ENCODE data around the gene C19orf85.

The C19orf85 gene

DNA sequence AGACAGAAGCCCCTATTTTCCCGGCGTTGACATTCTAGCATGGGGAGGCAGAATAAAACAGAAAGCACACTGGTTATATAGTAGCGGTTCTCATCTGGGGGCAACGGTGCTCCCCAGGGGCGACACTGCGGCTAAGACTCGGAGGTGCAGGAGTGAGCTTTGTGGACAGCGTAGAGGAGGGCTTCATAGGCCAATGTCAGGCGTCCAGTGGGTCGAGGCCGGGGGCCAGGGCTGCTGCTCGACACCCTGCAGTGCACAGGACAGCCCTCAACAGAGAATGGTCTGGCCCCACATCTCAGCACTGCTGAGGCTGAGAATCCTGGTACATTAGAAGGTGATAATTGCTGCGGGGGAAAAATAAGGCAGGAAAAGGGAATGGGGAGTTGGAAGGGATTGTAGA lies 13.4 kb upstream of the C19orf85 start:
- no peak for DNase-seq (ENCODE audit: low read depth, low spot score)

DNA sequence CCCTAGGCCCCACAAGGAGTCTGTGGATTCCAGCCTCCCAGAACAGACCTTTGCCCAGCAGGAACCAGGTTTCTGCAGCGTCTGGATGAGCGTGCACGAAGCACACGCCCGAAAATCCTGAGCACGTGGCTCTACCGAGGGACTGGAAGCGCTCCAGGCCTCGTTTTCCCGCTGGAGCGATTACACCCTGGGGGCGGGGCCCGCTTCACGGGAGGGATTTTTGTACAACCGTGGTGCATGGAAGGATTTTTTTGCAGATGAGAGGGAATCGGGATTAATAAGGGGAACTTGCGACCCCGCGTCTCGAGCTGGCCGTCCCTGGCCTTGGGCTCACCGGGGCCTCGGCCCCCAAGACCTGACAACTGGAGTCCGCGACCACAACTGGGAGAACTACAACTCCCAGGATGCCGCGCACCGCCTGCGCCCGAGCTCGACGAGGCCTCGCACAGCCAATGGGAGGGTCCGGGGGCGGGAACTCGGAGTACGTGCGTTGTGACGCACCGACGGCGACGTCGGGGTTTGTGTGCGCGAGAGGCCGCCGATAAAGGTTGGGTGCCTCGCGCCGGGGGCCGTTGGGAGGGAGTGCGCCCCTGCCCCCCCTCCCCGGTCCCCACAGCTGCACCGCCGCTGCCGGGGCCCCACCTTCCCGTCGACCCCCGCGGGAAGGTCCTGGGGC lies 11.7 kb upstream of the C19orf85 start, which contains the start of gene ZNF628:
TSS of gene ZNF628 (plus strand) at position 518 of the 676 bp plus-strand sequence. CDS start 3,294 bp downstream, outside the sequence.
- DNase-seq (ENCODE audit: low read depth, low spot score): peak; percentile 90

DNA sequence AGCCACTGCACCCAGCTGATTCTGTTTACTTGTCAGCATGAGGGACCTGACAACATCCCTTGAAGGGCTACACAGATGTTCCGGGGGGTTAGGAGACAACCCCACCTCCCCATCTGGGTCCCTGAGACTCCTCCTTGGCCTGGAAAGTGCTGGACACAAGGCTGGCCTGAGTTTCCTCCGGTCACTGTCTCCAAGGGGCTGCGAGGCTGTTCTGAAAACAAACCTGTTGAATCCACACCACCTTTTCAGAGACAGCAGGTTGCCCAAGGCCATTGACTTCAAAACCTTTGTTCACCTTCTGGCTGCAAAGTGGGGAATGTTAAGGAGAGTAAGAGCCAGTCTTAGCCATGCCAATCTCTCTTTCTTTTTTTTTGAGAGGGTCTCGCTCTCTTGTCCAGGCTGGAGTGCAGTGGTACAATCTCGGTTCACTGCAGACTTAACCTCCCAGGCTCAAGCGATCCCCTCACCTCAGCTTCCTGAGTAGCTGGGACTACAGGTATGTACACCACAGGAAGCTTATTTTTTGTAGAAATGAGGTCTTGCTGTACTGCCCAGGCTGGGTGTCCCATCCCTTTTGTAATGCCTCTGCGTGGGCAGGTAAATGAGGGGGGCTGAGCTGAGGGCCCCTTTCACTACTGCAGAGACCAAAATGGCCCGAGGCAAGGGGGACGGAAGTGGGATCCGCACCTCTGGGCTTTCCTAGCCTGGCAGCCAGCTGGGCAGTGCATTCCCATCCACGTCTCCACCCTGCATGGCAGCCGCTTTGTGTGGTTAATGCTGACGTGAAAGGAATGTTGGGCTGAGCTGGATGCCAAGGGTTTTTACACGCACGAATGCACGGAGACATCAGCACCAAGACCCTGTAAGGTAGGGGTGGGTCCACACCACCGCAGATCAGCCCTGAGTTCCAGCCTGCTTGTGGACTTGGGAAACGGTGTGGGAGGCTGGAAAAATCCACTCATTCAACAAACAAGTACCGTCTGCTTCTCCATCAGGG lies 10.0 kb upstream of the C19orf85 start:
- DNase-seq (ENCODE audit: low read depth, low spot score): no peak

DNA sequence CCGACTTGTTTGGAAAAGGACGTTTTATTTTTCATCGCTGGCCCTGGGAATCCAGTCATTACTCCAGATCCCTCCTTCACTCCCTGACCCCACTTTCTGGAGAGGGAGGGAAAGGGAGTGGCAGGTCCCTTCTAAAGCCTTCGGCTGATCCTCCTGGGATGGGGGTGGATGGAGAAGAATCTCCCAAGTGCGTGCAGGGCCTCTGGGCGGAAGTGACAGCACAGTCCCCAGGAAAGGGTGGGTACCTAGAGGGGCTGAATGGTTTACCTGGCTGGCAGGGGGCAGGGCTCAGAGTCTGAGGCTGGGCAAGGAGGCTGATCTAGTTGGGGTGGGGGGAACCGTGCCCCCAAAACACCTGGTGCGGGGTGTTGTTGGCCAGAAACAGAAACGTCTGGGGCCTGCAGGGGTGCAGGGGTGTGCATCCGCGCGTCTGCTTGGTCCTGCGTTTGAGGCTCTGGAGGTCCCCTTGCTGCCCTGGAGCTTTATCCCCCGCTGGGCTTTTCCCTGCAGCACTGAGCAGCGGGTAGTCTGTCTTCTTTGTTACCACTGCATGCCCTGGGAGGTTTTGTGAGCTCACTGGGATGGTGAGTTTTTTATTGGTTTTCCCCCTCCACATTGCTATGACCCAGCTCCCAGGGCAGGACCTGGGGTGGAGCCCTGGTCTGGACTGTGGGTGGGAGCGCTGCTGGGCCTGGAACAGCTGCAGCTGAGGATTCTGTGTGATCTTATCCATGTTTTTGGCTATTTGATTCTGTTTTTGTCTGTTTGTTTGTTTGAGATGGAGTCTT lies 8.9 kb upstream of the C19orf85 start:
- DNase-seq (ENCODE audit: low read depth, low spot score): no peak

DNA sequence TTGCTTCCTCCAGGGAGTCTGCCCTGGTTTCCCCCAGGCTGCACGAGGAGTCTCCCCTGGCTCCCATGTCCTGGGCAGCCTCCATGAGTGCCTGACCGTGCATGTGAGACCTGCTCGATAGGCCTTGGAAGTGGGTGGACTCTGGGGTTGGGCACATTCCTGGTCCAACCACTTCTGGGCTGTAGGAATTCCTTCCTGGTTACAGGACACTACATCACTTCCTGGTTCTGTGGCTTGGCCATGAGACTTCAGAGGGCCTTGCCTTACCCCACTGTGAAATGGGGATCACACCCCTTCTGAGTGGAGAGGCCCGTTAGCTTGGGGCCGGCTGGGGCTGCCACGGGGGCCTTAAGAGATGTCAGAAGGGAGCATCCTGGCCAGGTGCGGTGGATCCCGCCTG lies 7.9 kb upstream of the C19orf85 start:
- DNase-seq (ENCODE audit: low read depth, low spot score): no peak

DNA sequence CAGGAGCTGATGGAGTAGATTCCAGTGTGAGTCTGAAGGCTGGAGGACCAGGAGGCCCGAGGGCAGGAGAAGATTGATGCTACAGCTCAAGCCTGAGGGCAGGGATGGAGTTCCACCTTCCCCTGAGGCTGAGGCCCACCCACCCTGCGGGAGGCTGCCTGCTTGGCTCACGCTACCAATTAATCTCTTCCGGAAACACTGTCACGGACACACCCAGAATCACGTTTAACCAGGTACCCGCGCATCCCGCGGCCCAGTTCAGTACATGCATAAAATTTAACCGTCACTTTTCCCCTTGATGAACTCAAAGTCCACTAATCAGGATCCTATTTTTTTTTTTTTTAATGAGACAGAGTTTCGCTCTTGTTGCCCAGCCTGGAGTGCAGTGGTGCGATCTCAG lies 6.7 kb upstream of the C19orf85 start:
- DNase-seq (ENCODE audit: low read depth, low spot score): no peak

DNA sequence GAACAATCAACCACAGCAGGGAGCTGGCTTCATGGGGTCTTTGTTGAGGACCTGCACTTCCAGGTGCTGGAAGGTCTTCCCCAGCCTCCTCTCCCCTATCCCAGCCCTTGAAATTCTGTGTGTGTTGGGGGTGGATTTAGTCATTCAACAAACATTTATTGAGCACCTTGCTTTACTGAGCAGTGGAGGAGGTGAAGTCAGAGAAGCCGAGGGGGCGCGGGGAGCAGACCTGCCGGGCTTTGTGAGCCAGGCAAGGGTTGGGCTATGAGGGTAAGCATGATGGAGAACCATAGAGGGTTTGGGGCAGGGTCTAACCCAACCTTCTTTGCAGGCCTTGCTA lies 3.5 kb upstream of the C19orf85 start:
- no peak for DNase-seq (ENCODE audit: low read depth, low spot score)

DNA sequence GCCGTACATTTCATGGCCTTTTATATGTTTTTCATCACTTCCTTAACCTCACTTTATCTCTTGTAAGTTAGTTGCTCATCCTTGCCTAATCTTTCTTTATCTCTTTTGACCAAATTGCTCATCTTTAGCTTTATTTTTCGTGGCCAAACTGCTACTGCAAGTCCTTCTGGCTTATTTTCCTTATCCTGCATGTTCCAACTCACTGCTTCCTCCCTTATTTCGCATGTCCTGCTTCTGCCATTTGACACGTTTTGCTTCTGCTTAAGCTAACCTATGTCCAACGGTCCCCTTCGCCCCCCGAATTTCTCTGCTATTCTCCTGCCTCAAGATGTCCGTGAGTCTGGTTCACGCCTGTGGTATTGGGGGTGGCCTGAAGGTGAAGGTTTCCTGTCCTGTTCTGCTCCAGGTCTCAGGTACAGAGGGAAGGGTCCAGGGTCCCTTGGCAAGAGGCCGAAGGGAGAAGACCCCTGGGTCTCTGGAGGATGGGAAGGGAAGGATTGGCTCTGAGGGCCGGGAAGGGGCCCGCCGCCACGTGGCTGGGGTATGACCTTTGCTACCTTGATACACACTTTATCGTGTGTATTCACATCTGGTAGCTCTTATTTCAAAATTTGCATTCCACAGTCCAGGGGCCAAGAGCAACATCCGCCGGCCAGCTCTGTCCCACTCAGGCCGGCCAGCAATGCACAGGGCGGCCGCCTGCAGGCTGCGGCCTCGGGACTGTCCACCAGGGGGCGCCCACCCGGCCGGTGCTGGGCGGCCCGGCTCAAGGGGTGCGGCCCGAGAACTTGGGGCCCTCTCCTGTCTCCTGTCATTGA lies 2.9 kb upstream of the C19orf85 start:
- DNase-seq (ENCODE audit: low read depth, low spot score): no peak

DNA sequence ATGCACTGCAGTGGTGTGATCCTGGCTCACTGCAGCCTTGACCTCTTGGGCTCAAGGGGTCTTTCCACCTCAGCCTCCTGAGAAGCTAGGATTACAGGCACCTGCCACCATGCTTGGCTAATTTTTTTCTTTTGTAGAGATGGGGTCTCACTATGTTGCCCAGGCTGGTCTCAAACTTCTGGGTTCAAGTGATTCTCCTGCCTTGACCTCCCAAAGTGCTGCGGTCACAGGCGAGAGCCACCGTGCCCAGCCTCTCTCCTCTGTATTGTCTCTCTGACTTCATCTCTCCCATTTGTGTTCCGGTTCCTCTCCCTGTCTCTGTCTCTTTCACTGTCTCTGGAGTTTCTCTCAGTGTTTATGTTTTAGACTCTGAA lies 1.7 kb upstream of the C19orf85 start:
- DNase-seq (ENCODE audit: low read depth, low spot score): no peak

DNA sequence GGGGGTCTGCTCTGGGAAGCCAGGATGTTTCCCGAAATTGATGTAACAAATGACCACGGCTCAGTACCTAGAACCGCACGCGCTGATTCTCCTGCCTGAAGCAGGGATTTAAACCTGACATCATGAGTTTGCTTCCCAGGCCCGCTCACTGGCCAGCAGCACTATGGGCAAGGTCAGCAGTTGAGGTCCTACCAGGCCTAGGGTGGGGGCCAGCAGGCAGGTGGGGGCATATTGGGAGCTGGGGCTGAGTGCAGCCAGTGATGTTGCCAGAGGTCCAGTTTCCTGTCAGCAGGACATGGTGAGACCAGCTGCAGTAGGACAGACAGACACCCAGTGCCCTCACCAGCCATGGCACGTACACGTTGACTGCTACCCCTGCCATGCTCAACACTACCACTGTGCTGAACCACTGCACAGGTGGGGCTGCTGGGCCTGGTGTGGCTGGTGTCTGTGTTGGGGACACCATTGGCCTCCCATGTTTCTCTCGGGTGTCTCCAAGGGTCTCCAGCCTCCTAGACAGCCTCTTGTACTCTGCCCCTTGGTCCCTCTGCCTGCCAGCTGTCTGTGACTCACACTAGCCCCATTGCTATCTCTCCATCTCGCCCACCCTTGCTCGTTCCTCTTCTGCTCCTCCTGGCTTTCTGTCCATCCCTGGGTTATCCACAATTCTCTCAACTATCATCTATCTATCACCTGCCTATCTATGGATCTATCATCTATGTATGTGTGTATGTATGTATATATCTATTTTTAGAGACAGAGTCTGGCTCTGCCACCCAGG lies 1.1 kb upstream of the C19orf85 start:
- no peak for DNase-seq (ENCODE audit: low read depth, low spot score)

DNA sequence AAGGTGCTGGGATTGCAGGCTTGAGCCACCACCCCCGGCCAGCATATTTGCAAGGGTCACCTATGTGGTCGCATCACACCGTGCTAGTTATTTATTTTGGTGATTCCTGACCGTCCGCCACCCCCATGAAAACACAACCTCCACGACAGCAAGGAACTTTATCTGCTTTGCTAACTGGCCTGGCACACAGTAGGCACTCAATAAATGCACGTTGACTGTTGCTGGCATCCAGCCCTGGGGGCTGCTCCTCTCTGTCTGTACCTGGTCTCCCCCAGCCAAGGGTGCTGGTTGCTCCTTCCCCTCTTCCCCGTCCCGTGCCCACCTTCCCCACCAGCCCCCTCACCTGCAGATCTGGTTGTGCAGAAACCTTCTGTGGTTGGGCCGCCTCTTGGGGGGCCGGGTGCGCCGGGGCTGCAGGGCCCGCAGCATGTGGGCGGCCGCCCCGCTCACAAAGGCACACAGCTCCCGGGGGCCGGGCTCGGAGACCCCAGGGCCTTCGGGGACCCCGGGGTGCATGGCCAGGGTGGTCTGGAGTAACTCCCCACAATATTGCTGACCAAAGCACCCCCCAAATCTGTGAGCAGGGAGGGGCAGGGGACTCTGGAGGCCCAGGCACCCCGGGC lies 401 bp downstream of the C19orf85 start:
- no peak for DNase-seq (ENCODE audit: low read depth, low spot score)

DNA sequence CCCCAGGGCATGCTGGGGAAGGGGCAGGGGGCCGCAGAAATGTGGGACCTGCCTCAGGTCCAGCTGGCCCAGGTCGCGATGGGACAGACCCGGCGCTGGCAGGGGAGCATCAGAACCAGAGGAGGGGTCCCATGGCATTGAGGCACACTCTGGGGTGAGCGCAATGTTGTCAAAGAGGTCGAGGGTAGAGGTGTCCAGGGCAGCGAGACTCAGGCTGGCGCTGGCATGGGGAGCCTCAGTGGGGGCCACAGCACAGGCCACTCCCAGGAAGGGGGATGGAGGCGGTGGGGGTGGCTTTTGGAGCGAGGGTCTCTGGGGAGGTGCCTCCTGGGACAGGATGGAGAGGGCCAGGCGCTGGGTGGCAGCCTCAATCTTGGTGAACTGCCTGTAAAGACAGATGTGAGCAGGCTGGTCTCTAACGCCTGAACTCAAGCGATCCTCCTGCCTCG lies 944 bp downstream of the C19orf85 start:
- DNase-seq (ENCODE audit: low read depth, low spot score): no peak

DNA sequence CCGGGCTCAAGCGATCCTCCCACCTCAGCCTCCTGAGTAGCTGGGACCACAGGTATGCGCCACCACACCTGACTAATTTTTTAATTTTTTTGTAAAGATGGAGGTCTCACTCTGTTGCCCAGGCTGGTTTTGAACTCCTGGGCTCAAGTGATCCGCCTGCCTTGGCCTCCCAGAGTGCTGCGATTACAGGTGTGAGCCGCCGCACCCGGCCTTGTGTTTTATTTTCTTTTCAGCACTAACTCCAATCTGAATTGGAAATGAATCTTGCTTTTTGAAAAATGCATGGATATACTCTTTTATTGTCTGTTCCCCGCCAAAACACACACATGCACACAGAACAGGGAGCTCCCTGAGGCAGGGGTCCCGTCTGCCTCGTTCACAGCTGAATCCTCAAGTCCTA lies 1.8 kb downstream of the C19orf85 start:
- DNase-seq (ENCODE audit: low read depth, low spot score): no peak

DNA sequence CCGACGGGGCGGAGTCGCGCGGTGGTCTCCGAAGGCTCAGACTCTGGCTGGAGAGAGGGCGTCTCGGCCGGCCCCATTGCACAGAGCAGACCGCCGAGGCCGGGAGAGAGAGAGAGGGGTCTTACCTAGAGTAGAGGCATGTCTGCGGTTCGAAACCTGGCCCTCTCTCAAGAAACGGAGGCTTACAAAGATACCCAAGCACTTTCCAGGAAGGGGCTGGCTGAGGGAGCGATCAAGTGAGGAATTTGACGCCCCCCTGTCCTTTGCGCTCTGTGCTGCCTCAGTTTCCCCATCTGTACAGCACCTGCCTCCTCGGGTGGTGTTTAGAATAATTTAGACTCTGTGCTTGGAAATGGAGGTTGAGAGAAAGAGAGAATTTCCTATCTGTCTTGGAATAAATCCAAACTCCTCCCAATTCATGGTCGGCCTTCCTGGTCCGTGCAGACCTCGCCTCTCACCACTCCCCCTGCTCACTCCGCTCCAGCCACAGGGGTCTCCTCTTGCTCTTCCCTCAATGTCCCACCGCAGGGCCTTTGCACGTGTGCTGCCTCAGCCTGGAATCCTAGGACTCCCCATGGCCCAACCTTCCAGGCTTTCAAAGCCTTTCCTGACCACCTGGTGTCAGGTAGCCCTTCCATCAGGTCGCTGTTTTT lies 2.5 kb downstream of the C19orf85 start:
- no peak for DNase-seq (ENCODE audit: low read depth, low spot score)

DNA sequence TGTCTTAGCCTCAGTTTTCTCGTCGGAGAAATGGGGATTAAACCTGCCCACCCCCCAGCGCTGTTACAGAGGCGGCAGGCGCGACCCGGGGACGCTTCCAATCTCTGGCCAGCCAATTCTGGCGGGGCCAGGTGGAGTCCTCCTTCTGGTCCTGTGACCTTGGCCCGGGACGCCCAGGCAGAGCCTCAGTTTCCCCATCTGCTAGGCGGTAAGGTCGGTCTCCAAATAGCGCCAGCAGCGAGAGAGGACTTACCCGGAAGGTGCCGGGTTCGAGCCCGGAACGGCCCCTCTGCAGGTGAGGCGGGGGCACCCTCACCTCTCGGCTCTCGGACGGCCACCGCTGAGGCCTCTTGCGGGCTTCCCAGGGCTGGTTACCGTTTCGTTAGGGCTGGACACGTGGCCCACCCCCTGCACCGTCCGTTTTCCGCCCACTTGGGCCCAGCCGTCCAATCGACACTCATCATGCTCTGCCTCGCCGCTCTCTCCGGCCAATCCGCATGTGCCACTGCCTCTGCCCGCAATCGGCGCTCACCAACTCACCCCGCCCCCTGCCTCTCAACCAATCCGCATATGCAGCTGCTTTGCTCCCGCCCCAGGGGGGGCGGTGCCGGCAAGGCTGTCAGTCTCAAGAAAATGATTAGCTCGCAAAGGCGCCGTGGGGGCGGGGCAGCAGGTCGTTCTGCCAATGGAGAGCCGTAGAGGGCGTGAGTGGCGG lies 3.1 kb downstream of the C19orf85 start, which contains the start of gene ISOC2:
TSS of gene ISOC2 (minus strand) at position 384 of the 715 bp plus-strand sequence. CDS start 5,156 bp downstream, outside the sequence.
- DNase-seq (ENCODE audit: low read depth, low spot score): peak; percentile 99

DNA sequence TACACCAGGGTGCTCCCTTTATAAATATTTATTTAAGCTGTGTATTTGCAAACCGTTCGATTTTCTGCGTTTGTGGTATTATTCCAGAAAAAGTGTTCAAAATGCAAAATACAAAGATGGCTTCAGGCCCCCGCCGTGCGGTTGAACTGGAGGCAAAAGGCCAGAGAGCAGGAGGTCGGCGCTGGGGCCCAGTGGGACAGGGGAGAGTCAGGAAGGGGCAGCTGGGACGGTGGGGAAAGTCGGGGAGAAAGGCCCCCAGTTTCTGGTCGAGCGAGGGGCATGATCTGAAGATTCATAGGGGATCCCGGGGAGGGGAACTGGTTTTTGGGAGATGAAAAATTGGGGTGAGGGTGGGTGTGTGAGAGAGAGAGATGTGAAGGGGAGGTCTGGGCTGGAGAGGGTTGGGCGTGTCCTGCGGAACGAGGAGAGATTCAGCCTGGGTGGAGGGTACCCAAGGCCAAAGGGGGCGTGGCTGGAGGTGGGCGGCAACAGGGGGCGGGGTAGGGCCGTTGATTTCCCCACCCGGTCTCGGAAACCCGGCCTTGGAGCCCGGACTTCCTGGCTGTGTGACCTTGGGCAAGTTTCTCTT lies 3.8 kb downstream of the C19orf85 start:
- DNase-seq (ENCODE audit: low read depth, low spot score): no peak

DNA sequence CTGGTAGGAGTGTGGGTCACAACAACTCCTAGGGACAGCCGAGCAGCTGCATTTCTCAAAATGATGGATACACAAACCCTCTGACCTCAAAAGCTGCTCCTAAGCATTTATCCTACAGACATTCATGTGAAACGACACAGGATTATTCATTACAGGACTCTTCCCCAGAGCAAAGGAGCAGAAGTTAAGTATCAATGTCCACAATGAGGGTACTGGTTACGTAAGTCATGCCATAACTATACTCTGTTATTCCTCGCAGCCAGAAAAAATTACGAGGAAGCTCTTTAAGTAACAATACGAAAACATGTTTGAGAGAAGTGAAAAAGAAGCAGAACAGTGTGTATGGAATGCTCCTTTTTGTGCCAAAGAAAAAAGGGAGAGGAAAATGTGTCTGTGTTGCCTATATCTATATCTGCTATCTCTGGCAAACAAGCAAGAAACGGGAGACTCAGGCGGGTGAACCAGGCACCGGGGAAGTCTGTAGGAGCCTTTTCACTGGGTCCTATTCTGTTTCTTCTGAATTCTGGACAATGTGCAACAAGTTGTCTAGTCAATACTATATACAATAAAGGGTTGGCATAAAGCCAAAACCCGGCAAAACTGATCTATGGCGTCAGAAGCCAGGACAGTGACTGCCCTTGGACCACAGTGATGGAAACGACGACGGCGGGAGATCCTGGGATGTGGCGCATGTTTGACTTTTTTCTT lies 4.4 kb downstream of the C19orf85 start:
- no peak for DNase-seq (ENCODE audit: low read depth, low spot score)

DNA sequence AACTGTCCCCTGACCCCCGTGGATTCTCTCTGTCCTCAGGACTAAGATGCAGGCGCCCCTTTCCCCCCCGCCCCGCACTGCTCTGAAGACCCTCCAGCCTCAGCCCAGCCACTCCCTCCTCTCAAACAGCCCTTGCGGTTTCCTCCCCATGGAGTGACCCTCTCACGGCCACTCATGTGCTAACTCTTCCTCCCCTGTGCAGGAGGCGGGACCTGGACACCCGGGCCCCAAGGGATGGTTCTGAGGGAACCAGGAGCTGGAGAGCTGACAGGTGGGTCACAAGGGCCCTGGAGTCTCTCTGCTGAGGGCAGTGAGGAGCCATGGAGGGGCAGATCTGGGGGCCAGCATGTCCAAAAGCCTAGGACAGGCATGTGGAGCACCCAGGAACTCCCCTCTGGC lies 5.0 kb downstream of the C19orf85 start:
- DNase-seq (ENCODE audit: low read depth, low spot score): no peak

All from brain pericyte (primary cell).